T47D (cell line): ENCODE data around the gene PRR5.
A peak's percentile ranks its signal among the peaks of the same experiment; 100 is the strongest.

Source experiments
- DNase-seq, 2 experiments: peaks; one replicate each; pipeline versions ENCODE4 v3.0.0 to v3.0.0-alpha.2; 2011 to 2012; ENCODE audit warnings: low read depth in 1 of 2, low spot score in 1 of 2
- JUND ChIP-seq: IDR thresholded peaks from 2 replicates; pipeline ENCODE4 v1.6.1; 2012; ENCODE audit warnings: low read depth
- in situ Hi-C: cut with HindIII; loops from 2 replicates; pipeline ENCODE4 v1.10.0; 2016; ENCODE audit warnings: low sequenced_read_pairs, low pct_unique_long_range_greater_than_20kb

The PRR5 gene

DNA sequence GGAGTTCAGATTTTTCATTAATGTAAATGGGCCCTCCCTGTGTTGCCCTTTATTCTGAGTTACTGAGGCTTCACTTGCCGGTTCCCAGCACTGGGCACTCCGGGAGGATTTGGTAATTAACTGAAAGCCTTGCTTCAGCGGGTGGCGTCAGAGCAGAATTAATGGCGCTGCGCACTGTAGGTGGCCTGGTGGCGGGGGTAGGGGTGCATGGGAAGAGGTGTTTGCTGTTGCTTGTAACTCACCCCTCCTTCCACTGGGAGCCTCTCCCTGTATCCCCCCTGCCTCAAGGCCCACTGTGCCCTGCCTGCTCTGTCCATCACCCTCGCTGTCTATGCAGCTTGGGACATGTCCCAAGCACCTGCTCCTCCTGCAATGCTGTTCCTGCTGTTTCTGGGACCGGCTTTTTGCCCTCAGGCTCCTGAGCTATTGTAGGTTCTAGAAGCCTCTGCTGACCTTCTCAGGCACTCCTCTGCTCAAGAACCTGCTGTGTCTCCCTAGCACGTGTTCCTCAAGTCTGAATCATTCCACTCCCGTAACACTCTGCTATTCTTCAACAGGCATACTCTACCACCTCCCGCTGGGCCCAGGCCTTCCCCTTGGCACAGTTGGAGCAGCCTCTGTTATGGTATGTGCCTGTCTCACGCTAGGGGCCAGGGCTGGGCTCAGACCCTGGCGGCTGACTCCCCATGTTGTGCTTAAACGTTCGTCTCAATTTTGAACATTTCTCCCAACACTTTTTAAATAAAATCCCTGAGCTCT lies 74.8 kb downstream of the PRR5 start:
- TF ChIP-seq JUND = no peak
- DNase-seq = peak in 1 of 2 experiments; percentile 19
- in situ Hi-C loops = no loop called here

DNA sequence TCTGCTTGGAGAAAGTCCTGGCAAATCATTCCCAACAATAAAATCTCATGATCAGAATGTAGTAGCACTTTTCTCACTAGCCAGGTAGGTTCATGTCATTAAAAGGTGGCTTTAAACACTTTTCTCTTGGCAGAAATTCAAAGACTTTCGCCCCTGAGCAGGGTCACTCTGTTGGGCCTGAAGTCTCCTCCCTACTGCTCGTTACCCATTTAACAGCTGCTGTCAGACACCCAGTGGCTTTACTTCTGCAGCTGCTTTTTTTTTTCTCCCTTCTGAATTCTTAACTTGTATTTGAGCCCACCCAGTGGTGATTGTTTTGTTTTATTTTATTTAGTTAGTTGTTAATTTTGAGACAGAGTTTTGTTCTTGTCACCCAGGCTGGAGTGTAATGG lies 75.4 kb downstream of the PRR5 start:
- TF ChIP-seq JUND = no peak
- in situ Hi-C loops = no loop called here
- peak in 1 of 2 experiments; percentile 24 for DNase-seq

DNA sequence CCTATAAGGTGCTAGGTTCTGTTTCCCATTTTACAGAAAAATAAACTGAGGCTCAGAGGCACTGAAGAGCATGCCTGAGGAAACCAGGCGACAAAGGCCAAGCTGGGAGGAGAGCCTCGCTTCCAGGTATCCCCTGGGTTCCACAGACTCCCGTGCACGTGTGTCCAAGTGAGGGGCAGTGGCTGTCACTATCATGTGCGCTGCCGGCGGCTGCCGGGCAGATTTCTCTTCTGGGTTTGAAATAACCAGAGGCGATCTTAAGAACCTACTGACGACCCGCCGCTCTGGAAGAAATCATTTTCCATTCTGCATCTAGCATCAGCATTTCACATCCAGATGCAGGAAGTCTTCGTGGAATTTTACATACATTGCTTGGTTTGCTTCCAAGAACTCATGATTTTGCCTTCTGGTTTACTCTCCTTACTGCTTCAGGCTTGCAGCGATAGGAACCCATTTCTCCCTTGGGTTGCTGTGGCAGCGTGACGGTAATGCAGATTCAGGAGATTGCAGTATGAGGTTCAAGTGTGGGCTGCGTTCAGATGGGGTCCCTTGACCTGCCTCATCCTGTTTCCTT lies 79.0 kb downstream of the PRR5 start:
- no peak for DNase-seq
- no peak for TF ChIP-seq JUND
- in situ Hi-C loops = no loop called here

DNA sequence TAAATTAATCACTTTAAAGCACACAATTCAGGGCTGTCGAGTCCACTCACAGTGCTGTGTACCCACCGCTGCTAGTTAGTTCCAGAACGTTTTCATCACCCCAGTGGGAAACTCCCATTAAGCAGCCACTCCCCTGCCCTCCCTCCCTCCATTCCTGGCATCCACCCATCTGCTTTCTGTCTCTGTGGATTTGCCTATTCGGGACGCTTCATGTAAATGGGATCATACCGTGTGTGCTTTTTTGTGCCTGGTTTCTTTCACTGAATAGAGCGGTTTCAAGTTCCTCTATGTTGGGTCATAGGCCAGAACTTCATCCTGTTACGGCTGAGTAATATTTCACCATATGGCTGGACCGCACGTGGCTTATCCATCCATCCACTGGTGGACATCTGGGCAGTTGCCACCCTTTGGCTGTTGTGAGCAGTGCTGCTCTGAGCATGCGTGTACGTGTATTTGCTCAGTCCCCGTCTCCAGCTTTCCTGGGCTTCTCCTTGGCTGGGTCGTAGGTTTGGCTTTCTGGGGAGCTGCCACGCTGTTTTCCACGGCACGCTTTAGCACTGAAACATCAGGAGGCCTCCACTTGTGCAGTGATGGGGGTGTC lies 80.5 kb downstream of the PRR5 start:
- no peak for DNase-seq
- in situ Hi-C loops = no loop called here
- no peak for TF ChIP-seq JUND

DNA sequence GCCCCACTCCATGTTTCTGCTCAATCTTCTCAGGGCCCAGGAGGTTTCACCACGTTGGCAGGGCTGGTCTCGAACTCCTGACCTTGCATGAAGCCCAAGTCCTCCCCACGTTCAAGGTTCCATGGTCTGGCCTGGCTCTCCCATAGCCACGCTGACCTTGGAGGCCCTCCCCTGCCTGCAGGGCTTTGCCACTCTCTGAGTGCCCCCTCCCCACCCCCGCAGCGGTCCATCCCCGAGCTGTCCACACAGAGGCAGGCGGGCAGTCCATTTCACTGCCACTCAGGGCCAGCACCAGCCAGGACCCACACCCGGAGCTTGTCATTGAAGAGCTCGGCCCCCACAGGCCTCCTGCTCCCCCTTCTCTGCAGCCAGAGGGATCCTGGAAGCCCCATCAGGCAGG lies 81.1 kb downstream of the PRR5 start:
- DNase-seq = no peak
- no peak for TF ChIP-seq JUND
- in situ Hi-C loops = no loop called here

DNA sequence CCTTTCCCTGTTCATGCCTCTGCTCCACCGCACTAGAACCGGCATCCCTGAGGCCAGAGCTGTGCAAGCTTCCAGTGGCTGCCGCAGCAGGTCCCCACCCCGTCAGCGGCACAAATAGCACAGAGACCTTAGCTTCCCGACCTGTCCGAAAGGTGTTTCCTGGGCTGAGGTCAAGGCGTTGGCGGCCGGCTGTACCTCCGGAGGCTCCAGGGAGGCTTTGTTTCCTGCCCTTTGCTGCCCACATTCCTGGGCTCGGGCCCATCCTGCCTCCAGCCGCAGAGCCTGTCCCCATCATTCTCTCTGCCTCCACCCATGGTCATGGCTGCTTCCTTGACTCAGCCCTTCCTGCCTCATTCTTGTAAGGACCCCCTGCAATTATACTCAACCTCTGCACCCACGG lies 81.6 kb downstream of the PRR5 start:
- in situ Hi-C loops = no loop called here
- no peak for DNase-seq
- no peak for TF ChIP-seq JUND

DNA sequence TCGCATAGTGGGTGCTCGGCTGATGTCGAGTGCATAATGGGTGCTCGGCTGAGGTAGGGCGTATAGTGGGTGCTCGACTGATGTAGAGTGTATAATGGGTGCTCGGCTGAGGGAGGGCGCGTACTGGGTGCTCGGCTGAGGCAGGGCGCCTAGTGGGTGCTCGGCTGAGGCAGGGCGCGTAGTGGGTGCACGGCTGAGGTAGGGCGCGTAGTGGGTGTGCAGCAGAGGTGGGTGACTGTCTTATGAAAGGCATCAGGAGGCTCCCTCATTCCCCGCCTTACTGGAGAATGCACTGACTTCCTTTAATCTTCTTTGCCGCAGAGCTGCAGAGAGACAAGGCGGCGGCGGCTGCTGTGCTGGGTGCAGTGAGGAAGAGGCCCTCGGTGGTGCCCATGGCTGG lies 84.1 kb downstream of the PRR5 start:
- TF ChIP-seq JUND = no peak
- in situ Hi-C loops = no loop called here
- no peak for DNase-seq

DNA sequence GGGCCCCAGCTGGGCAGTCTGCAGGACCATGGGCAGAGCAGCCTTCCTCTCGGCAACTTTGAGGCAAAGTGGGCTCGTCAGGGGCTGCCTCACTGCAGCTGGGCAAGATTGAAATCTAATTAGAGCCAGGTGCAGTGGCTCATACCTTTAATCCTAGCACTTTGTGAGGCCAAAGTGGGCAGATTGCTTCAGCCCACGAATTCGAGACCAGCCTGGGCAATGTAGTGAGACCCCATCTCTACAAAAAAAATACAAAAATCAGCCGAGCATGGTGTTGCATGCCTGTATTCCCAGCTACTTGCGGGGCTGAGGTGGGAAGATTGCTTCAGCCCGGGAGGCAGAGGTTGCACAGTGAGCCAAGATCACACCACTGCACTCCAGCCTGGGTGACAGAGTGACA lies 84.6 kb downstream of the PRR5 start:
- in situ Hi-C loops = no loop called here
- TF ChIP-seq JUND = no peak
- no peak for DNase-seq
